MM.1S (cell line): ENCODE results near the gene HMCES.

Source experiments
- EZH2 ChIP-seq: fragments of 300-600 bp; sonication (generic); optimal IDR thresholded peaks from 2 replicates; pipeline ENCODE3; 2017; ENCODE audit warnings: low read depth, mild to moderate bottlenecking, antibody characterized with exemption, low read length, mixed read lengths
- EZH2phosphoT487 ChIP-seq: fragments of 300-600 bp; sonication (generic); IDR thresholded peaks from 2 replicates; pipeline ENCODE4 v1.6.1; 2018; ENCODE audit warnings: antibody characterized with exemption, low read length
- TF ChIP-seq, protein P1 (sequence below): fragments of 300-600 bp; sonication (generic); IDR thresholded peaks from 2 replicates; pipeline ENCODE4 v1.5.1; 2016; ENCODE audit warnings: antibody characterized with exemption, low read length, mixed read lengths

DNA sequence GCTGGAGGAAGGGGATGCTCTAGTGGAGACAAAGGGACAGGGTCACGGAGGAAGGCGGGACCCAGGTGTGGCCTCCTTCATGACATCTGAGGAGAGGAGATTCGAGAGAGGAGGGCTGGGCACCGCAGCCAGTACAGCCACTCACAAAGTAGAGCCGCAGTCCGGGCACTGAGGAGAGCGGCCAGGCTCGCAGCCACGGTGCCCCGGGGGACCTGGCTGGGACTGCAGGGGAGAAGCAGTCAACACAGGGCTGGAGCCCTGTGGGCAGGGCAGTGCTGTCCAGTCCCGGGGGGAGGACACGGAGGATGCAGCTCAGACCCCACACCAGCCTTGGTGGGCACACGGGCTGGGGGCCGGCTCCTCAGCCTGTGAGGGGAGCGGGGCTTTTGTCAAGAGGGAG lies 40.3 kb downstream of the HMCES start:
- TF ChIP-seq, protein P1, sequence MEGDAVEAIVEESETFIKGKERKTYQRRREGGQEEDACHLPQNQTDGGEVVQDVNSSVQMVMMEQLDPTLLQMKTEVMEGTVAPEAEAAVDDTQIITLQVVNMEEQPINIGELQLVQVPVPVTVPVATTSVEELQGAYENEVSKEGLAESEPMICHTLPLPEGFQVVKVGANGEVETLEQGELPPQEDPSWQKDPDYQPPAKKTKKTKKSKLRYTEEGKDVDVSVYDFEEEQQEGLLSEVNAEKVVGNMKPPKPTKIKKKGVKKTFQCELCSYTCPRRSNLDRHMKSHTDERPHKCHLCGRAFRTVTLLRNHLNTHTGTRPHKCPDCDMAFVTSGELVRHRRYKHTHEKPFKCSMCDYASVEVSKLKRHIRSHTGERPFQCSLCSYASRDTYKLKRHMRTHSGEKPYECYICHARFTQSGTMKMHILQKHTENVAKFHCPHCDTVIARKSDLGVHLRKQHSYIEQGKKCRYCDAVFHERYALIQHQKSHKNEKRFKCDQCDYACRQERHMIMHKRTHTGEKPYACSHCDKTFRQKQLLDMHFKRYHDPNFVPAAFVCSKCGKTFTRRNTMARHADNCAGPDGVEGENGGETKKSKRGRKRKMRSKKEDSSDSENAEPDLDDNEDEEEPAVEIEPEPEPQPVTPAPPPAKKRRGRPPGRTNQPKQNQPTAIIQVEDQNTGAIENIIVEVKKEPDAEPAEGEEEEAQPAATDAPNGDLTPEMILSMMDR, result no peak
- no peak for TF ChIP-seq EZH2
- TF ChIP-seq EZH2phosphoT487, result no peak
